NK-92 (cell line): ENCODE results near the gene CMA1.
"Not testable (repeated sequence)": the region's sequence is repeated elsewhere in the genome, so short reads cannot be mapped to it uniquely, and the experiment has no call there.

Experiments used
- DNase-seq: peaks from one replicate; lab custom pipeline; 2025; ENCODE audit not compliant: unreplicated experiment; lab: John Stamatoyannopoulos, UW

CMA1 gene

GRCh38 chr14:24470450-24470849 is 37.6 kb downstream of the CMA1 start:
- DNase-seq = not testable (repeated sequence)

GRCh38 chr14:24465805-24466204 is 42.3 kb downstream of the CMA1 start:
- DNase-seq = no peak

DNA sequence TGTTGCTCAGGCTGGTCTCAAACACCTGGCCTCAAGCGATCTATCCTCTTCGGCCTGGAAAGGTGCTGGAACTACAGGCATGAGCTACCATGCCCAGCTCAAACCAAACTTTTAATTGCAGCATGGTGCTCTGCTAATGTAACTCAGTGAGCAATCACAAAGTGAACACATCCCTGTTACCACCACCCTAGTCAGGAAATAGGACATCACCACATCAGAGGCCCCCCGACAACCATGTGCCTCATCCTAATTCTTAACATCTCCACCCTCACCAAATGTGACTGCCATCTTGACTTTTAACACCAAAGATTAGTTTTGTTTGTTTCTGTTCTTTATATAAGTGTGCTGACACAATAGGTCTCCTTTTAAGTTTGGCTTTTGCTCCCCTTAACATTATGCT is 42.7 kb downstream of the CMA1 start:
- DNase-seq = no peak

DNA sequence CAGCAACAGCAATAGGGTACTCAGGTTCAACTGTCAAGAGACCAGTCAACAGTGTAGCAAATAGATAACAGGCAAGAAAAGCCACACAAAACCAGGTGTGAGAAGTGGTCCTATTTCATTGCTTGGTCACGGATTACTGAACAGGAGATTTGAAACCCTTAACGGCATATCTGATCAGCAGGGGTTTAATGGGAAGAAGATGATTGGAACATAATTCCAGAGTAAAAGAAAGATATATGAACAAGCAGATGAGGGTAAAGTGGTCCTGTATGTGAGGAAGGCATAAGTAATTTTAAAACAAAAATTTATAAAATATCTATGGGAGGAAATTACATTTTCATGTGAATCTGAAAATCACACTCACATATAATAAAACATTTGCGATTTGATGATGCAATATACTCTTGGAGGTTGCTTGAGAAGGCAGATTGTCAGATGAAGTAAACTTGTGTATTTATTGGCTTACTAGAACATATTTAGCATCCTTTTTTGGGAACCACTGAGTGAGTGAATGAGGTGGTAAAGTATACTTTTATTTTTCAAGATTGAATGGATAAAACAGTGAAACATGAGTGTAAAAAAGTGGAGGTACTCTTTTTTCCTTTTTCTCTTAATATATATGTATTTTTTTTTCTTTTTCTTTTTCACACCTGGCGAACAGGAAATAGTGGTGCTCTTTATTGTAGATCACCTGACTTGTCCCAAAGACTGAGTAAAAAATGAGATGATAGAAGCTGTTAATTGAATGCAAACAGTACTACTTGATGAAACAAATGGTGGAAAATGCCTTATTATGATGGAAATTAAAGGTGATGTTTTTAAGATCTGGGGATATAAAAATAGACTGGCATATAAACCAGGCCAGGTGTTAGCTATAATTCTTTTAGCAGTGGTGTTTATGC is 43.9 kb downstream of the CMA1 start:
- no peak for DNase-seq

- no peak for DNase-seq
Measured at GRCh38 chr14:24463017-24463883, 44.8 kb downstream of the CMA1 start.

DNA sequence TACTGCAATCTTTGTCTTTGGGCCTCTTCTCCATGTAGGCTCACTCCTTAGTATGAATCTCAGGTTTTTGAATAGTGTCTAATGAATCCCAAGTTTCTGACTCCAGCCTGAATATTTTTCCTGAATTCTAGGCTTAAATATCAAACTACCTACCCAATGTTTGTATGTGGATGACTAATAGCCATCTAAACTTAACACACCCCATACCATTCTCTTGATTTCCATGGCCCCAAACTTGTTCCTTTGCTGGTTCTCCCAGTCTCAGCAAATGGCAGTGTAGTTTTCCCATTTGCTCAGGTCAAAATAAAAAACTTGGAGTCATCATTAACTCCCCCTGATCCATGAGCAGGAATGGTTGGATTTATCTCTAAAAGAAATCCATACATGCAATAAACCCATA is 46.7 kb downstream of the CMA1 start:
- no peak for DNase-seq

GRCh38 chr14:24459331-24459730 is 48.7 kb downstream of the CMA1 start:
- no peak for DNase-seq

- no peak for DNase-seq
Measured at GRCh38 chr14:24458736-24459135, 49.3 kb downstream of the CMA1 start.

DNA sequence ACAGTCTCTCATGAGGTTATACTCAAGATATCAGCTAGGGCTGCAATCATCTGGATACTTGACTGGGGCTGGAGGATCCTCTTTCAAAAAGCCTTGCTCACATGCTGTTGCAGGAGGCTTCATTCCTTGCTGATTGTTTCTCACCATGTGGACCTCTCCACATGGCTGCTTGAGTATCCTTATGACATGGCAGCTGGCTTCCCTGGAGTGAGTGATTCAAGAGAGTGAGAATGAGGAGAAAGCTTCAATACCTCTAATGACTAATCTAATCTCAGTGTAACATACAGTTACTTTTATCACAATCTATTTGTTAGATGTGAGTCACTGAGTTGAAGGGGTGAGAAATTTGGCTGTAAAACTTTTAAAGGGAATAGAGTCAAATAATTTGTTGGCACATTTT is 51.1 kb downstream of the CMA1 start:
- no peak for DNase-seq
